Inflammatory macrophage treated with lipopolysaccharide for 4 hours (primary cell): ENCODE results near the gene NRIP3.
A peak's percentile ranks its signal among the peaks of the same experiment; 100 is the strongest.
"Not testable (repeated sequence)": the region's sequence is repeated elsewhere in the genome, so short reads cannot be mapped to it uniquely, and the experiment has no call there.

ENCODE experiments used
- DNase-seq: peaks from one replicate; pipeline ENCODE4 v3.0.0-alpha.2; 2020

The NRIP3 gene

DNA sequence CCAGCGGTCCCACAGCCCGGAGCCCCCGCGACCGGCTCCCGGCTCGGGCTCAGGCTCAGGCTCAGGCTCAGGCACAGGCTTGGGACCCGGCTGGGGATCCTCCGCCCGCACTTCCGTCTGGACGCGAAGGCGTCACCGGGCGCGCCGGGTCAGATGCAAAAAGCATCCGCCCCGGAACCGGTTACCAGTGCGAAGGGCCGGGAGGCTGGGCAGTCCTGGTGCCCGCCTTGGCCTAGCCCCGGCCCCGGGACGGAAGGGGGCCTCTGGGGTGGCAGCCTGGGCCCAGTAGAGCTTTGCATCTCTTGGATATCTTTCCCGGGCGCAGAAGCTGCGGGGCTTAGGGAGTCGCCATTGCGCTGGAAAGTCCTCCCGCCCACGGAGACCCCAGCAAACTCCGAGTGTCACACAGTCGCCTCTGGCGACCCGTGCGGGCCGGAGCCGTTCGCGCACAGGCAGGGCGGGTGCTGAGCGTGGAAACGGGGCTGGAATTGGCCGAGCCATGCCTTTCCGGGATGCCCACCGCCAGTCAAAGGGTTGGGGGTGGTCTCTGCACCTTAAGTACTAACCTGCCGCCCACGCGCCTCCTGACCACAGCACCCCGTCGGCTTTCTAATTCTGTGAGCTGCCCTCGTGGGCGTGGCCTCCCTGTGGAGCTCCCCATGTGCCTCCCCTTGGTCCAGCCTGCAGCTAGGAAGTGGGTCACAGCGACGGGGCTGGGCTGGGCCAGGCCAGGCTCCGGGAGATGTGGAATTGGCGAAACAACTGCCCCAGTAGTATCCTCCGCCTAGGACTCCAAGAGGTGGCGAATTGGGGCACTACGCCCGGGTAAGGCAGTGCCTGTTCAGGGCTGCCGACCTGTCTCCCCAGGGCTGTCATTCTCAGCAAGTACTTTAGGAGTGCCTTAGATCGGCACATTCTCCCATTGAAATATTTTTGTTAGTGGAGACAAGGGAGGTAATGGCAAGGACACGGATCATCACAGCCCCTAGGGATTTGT is 39.2 kb downstream of the NRIP3 start, which contains the start of gene TMEM9B:
Gene TMEM9B, minus strand, starts transcription at position 119 of the 997 bp plus-strand sequence. CDS start 129 bp downstream, outside the sequence.
- DNase-seq, result peak; percentile 94

DNA sequence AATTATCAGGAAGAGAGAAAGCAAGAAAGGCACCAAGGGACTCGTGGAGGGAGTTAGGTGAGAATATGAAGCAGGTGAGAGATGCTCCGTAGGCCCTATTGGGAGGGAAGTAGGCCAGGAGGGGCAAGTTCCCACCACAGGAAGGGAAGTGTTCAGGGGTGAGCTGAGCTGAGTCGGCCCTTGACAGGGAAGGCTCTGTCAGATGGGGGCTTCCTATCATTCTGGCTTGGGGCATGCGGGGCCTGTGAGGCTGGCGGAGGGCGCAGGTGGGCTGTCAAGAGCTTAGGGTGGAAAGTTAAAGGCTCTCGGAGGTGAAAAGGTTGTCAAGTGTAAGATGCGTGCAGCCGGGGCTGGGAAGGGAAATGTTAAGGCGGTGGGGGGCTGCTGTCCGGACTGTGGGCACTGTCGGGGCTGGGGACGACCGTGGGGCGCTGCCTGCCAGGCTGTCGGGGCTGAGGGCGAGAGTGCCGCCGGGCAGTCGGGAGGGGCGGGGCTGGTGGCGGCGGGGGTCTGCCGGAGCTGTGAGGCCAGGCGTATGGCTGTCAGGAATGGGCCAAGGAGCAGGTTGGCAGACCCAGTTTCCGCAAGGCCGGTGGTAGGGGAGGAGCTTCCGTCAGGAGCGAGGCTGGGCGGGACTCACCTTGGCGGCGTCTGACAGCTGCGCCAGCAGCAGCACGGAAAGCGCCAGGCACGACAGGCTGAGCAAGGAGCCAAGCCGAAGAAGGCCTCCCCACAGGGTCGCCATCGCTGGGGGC is 40.1 kb downstream of the NRIP3 start:
- DNase-seq, result peak; percentile 10

DNA sequence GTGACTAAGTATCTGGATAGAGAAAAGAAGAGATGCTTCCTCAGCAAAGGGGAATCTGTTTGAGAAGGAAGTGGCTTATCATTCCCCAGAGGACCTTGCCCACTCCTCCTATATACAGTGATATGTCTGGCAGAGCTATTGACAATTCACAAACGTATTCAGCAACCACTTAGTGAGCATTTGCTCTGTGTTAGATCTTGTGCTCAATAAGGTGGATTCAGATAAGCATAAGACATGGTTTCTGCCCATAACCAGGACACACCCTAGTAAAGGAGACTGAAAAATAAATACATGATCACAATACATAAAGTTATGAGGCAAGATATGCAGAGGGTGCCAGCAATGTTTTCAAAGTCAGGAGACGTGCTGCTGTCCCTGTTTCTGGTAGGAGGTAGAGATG is 41.0 kb downstream of the NRIP3 start:
- DNase-seq, result no peak

DNA sequence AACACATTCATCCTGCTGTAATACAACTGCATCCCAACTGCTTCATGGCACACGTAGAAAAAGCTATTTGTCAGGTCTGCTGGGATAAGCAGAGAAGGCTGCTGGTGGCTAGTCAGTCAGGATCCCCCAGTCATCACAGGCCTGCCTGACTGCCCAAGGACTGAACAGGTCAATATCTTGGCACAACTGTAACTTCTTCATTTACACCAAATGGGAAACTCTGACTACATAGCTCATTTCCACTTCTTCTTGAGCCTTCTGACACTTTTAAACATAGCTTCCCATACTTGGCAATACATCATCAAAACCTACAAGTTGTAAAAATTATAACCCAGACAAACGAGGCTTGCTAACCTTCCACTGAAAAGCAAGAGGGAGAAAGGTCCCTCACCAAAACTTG is 42.4 kb downstream of the NRIP3 start:
- DNase-seq, result peak; percentile 70

DNA sequence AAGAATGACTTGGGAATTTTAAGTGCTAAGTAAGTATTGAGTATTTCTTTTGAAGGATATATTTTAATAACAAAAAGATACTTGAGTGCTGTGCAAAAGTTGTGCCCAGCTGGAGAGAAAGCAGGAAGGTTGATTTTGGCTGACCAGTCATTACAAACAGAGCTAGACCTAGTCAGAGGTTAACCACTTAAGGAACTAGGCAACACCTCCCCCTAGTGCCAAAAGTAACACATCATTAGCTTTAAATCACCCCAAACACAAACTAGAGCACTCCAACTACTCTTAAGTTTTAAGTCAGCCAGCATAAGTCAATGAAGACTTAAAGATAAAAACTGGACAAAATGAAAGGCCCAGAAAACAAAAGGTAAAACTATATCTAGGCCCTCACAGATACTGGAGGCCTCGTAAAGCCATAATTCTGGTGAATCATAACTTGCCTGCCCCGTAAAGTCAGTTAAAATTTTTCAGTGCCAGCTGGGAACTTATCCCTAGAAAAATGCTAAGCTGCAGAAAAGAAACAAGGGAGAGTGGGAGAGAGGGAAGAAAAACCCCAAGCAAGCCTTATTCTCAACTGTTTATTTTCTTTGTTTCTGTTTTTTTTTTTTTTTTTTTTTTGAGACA is 44.1 kb downstream of the NRIP3 start:
- peak; percentile 85 for DNase-seq

DNA sequence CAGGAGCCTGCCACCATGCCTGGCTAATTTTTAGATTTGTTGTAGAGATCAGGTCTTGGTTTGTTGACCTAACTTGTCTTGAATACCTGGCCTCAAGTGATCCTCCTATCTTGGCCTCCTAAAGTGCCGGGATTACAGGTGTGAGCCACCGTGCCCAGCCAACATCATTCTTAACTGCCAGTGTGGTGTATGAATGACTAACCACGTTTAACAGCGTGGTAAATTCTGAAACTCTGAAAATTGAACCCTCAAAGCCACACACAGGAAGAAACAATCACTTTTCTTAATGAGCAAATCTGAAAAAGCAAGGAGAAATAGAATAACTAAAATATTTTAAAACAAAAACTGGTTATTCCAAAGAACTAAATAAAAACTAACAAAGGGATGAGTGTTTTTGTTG is 46.9 kb downstream of the NRIP3 start:
- DNase-seq, result no peak

DNA sequence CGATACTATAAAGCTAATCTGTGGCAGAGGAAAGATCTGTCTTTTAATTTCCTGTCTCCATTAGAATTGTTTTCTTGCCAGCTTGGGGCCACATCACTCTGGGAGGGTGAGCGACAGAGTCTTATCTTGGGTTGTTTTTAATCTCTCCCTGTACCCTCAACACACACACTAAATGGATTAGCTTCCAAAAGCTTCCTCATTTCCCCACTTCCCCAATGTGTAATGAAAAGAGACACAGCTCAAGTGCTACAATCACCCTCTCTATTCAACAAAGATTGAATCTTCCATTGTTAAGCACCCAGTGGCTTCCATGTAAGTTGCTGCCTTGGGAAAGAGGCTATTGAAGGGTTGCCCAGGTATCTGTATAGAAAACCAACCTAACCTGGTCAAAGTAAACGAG is 54.9 kb downstream of the NRIP3 start:
- DNase-seq, result no peak

DNA sequence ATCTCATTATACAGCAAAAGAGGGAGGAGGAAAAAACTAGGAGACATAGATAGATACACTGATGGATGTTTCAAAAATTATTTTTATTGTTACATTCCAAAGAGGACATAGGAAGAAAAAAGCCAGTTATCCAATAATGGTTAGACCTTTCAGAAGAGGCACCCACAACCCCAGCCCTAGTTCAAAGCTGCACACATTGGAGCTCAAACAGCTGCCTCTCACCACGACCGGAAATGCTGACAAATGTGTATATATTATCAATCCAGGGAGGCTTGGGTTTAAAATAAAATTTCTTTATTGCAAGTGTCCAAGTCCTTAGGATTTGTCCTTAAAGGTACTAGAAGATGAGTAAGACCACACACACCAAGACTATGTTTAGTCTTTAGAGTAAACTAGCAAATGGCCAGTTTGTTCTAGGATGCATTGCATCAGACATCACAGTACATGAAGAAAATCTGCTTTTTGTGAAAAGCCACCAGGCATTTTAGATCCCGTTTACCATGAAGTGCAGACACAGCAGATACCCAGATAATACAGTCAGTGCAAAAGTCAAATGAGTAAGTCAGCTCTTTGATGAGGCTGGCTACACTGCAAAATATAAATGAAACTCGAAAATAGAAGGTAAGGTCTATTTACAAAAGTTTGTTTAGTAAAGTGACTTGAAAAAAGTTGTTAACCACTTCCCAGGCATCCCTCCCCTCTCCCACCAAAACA is 56.4 kb downstream of the NRIP3 start:
- no peak for DNase-seq

DNA sequence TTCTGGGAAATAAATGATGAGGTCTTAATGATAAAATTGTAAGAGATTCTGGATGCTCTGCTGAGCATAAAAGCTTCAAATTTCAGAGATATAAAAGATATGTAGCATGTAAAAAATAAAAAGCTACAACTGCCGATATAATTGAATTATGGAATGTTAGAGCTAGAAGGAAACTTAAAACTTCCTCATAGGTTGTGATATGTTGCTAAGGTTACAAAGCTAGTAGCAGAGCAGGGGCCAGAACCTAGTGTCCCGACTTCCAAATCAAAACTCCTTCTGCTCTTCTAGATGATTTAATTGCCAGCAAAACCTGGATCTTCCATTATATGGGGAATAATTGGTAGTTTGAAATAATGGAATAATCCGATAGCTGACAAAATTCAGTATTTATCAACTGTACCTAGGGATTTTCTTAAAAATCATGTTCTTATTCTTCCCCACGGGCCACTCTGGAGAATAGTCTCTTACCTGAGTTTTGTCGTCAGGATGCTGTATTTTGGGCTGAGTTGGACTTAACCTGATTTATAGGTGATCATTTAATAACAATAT is 61.2 kb downstream of the NRIP3 start, which contains the start of gene ASCL3:
Gene ASCL3, minus strand, starts transcription at position 499 of the 549 bp plus-strand sequence. CDS start 4,855 bp downstream, outside the sequence.
- no peak for DNase-seq

DNA sequence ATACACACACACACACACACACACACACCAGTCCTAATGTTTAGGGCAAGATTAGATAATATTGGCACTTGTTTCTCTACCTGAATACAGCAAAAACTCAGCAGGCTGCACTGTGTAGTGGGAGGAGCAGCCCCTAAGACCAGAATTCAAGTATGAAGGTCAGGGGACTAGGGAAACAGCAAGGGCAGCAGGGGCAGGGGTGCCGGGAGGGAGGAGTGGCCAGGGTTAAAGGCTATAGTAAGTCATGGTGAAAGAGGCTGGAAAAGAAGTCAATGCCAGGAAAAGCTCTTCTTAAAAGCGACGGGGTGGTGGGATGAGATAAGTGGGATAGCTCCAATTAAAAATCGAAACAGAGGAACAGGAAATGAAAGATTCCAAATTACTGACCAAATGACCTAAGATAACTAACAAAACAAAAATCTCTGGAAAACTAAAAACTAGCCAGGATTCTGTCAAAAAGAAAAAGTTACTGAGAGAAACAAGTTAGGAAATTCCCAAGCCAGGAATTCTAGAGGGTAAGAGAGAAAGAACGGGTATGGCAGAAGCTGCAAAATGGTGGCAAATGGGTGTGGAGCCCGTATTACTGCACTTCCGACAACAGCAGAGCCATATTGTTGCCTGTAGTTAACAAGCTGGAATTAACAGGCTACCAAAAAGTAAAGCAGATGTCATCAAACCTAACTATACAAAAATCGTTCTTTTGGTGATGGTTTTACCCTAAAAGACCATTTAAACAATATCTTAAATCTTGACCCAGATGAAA is 62.3 kb downstream of the NRIP3 start:
- no peak for DNase-seq

DNA sequence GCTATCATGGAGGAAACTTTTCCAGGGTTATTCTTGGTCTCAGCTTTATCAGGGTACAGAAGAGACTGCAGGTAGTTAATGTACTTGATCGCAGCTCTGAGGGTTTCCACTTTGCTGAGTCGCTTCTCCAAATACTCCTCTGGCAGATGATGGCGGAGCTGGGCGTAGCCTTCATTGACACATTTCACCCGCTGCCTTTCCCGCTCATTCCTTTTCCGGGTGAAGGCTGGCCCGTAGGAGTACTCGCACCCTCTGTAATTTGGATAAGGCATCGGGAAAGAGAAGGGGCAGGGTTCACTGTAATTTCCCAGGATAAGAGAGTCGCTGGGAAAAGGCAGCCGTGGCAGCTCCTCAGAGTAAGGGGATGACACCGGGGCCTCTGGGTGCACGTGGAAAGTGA is 66.1 kb downstream of the NRIP3 start:
- DNase-seq, result no peak

DNA sequence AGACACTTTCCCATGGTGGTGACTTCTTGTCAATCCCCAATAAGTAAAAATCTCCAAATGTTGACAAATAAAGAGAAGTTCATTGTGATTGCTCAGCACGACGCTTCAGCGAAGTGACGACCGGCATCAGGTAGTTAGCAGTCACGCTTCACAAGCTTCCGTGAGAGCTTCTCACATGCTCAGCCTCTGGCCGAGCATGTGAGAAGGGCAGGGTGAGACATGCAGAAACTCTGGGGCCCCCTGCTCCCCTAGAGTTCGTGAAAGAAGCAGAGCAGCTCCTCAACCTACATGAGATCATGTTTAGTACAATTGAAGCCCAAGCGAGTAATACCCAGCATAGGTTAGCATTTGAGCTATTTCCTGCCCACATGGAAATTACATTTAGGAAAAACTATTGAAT is 66.6 kb downstream of the NRIP3 start:
- DNase-seq, result no peak

DNA sequence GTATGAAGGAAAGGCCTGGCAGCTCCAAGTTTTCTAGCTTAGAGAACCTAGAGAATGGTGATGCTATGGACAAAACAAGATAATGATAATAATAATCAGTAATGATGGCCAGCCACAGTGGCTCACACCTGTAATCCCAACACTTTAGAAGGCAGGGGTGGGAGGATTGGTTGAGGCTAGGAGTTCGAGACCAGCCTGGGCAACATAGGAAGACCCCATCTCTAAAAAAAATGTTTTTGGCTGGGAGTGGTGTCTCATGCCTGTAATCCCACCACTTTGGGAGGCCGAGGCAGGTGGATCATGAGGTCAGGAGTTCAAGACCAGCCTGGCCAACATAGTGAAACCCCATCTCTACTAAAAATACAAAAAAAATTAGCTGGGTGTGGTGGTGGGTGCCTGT is 68.0 kb downstream of the NRIP3 start:
- DNase-seq, result not testable (repeated sequence)

DNA sequence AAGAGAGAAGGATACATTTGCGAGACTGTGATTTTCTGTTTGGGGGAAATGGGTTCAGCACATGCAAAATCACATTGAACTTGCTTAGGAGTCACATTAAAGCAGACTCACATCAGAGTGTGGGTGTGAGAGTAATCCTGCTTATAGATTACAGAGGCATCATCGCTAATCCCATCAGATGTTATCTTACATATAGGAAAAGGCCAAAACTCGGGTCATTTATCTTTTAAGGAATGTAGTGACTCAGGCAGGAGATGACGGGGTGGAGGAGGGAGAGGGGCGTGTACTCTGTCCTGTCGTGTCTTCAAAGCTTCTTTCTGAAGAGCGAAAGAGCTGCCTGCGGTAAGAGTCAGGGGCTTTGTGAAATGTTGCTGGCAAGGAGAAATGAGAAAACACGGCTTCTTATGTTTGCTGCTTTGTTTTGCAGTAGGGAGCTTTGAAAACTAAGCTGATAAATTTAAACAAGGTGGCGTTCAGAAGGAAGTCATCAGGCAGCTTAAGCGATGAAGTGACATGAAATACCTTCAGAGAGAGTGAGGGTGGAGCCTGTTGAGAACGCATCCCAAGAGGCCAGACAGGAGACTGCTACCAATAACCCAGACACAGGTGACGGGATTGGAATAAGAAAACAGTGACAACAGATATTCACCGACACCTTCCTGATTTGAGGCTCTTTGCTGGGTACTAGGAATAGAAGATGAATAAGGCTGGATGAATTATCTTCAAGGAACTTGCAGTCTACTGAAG is 68.9 kb downstream of the NRIP3 start:
- no peak for DNase-seq

DNA sequence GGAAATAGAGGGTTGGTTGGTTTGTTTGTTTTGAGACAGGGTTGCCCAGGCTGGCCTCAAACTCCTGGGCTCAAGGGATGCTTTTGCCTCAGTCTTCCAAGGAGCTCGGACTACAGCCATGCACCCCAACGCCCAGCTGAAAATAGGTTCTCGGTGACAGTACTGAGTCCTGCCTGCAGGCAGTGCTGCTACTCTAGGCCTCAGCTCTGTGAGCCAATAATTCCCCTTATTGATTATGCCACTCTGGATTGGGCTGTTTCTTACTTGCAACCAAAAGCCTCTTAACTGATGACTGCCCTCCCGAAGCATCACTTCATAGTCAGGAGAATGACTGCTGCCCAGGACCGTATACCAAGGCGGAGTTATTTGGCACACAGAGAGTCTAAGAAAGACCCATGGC is 69.9 kb downstream of the NRIP3 start:
- no peak for DNase-seq

DNA sequence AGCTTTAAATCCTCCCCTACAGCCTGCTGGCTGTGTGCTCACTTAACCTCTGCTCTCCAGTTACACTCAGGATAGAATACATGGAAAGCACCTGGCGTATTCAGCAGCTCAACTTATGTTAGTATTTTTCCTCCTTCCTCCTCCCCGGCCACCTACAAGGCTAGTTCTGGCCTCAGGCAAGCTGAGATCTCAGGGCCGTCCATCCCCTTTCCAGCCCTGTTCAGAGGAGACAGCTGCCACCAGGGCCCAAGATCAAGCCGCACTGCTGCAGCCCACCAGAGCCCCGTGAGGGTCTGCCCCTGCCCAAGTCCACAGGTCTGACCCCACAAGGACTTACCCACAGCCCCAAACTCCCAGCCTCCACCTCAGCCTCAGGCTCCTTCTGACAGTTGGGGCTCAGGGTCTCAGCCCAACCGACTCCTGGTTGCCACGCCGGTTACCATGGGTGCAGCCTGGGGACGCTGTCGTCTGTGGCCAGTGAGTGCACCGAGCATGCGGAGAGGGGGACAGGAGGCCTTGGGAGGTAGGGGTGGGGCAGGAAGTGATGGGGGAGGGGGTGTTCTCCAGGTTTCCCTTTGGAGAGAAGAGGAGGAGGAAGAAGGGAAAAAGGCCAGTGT is 71.1 kb downstream of the NRIP3 start, which contains the start of gene C11orf16:
Gene C11orf16, minus strand, starts transcription at position 384 of the 617 bp plus-strand sequence. CDS start 639 bp downstream, outside the sequence.
- DNase-seq, result no peak
